Fibroblast of lung (primary cell): ENCODE results near the gene TMC5. TPM values are rescaled to one million over a fixed set of nuclear protein-coding genes. Genes with fewer than 3 reads are reported as not detected.

Experiments used
- DNase-seq, 2 donors: peaks; one replicate each; pipeline versions ENCODE4 v3.0.0 to v3.0.0-alpha.2; 2010; ENCODE audit warnings: low read depth in 2 of 2
- H2AFZ ChIP-seq: 2 replicates; pipeline ENCODE4 v1.5.1; 2012; ENCODE audit warnings: low read length, control low read depth, inconsistent platforms
- H3K27ac ChIP-seq: 2 replicates; pipeline ENCODE4 v1.5.1; 2011; ENCODE audit warnings: low read length, control low read depth; ENCODE audit not compliant: insufficient read depth
- H3K27me3 ChIP-seq: 2 replicates; pipeline ENCODE4 v1.5.1; 2011; ENCODE audit warnings: mild to moderate bottlenecking, low read length; ENCODE audit not compliant: control insufficient read depth, insufficient read depth
- H3K36me3 ChIP-seq: 2 replicates; pipeline ENCODE4 v1.5.1; 2011; ENCODE audit warnings: low read length; ENCODE audit not compliant: control insufficient read depth, insufficient read depth
- H3K4me1 ChIP-seq: 2 replicates; pipeline ENCODE4 v1.5.1; 2011; ENCODE audit warnings: low read length; ENCODE audit not compliant: control insufficient read depth, insufficient read depth; ENCODE audit errors: extremely low read depth
- H3K4me2 ChIP-seq: 2 replicates; pipeline ENCODE4 v1.5.1; 2011; ENCODE audit warnings: low read length, control low read depth; ENCODE audit not compliant: insufficient read depth; ENCODE audit errors: extremely low read depth
- H3K4me3 ChIP-seq, 4 experiments: fragments of 200-600 bp in 1 of 4; sonication (generic) in 1 of 4; replicated peaks in 1 of 4; 2 replicates each; pipeline ENCODE4 v1.5.1; 2011 to 2016; ENCODE audit warnings: low read length in 4 of 4, low read depth in 3 of 4, mild to moderate bottlenecking in 3 of 4, control low read depth in 2 of 4, inconsistent platforms in 1 of 4, mixed read lengths in 1 of 4; ENCODE audit not compliant: insufficient read depth in 1 of 4; ENCODE audit errors: control extremely low read depth in 1 of 4
- H3K79me2 ChIP-seq: 2 replicates; pipeline ENCODE4 v1.5.1; 2012; ENCODE audit warnings: mild to moderate bottlenecking, low read length, inconsistent platforms; ENCODE audit not compliant: control insufficient read depth, insufficient read depth
- H3K9ac ChIP-seq: 2 replicates; pipeline ENCODE4 v1.5.1; 2011; ENCODE audit warnings: mild to moderate bottlenecking, low read length, control low read depth; ENCODE audit not compliant: insufficient read depth
- H3K9me3 ChIP-seq: 2 replicates; pipeline ENCODE4 v1.5.1; 2012; ENCODE audit warnings: low read depth, low read length; ENCODE audit not compliant: control insufficient read depth, insufficient read depth
- H4K20me1 ChIP-seq: 2 replicates; pipeline ENCODE4 v1.5.1; 2011; ENCODE audit warnings: low read length; ENCODE audit not compliant: control insufficient read depth, insufficient read depth; ENCODE audit errors: extremely low read depth
- CTCF ChIP-seq, 2 donors: IDR thresholded peaks in 1 of 2; conservative IDR thresholded peaks in 1 of 2; 1 replicate in 1 of 2; 2 replicates in 1 of 2; pipeline ENCODE4 v1.5.1; 2011 to 2012; ENCODE audit warnings: low read length in 2 of 2, control low read depth in 1 of 2, inconsistent platforms in 1 of 2, low read depth in 1 of 2, mild to moderate bottlenecking in 1 of 2
- EZH2 ChIP-seq: IDR thresholded peaks from 2 replicates; pipeline ENCODE4 v1.5.1; 2012; ENCODE audit warnings: low read length, control low read depth, mild to moderate bottlenecking; ENCODE audit errors: missing control alignments
- polyA plus RNA-seq, 2 donors: library from polyadenylated mRNA; depleted of rRNA in 1 of 2; stranded (reverse) in 1 of 2; unstranded in 1 of 2; fragments of >200 nt; gene quantifications; 2 replicates each; pipeline ENCODE4 v1.2.1, GENCODE V29; 2011 to 2012; ENCODE audit warnings: missing spikeins in 1 of 2
- total RNA-seq: library from RNA; depleted of rRNA; stranded (reverse); fragments of >200 nt; gene quantifications from 2 replicates; pipeline ENCODE4 v1.2.1, GENCODE V29; 2014

TMC5 gene
- total and polyA plus RNA-seq, 2 donors (not counting 1 experiment from before 2014, with no cell fraction given): not detected

DNA sequence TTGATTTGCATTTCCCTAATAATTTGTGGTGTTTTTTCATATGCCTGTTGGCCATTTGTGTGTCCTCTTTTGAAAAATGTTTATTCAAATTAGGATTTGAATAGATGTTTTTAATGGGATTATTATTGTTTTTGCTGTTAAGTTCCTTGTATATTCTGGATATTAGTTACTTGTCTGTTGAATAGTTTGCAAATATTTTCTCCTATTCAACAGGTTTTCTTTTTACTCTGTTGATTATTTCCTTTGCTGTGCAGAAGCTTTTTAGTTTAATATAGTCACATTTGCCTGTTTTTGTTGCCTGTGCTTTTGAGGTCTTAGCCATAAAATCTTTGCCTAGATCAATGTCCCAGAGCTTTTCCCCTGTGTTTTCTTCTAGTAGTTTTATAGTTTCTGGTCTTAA lies 94.6 kb downstream of the TMC5 start:
- TF ChIP-seq CTCF (conservative IDR thresholded peaks at IDR 0.05 in 1 of 2, IDR thresholded peaks at IDR 0.05 in 1 of 2; ENCODE audit: low read depth in 1 of 2, low read length in 2 of 2) (no peak), EZH2 (no peak)
- Histone ChIP-seq H3K9me3 (no peaks in the 10 kb centered on the region), H4K20me1 (no peaks in the 10 kb centered on the region), H2AFZ (no peak overlapping the region), H3K9ac (no peak overlapping the region), H3K4me3 (no peak overlapping the region), H3K36me3 (no peaks in the 10 kb centered on the region), H3K27ac (no peak overlapping the region), H3K4me1 (no peaks in the 10 kb centered on the region), H3K4me2 (no peak overlapping the region), H3K79me2 (no peaks in the 10 kb centered on the region), H3K27me3 (no peaks in the 10 kb centered on the region)
- no peak for DNase-seq

GRCh38 chr16:19513377-19514053 lies 95.8 kb downstream of the TMC5 start:
- Histone ChIP-seq H3K27ac (no peak overlapping the region), H3K9me3 (no peaks in the 10 kb centered on the region), H3K4me2 (no peak overlapping the region), H3K4me3 (no peak overlapping the region), H2AFZ (no peak overlapping the region), H4K20me1 (no peaks in the 10 kb centered on the region), H3K4me1 (no peaks in the 10 kb centered on the region), H3K36me3 (no peaks in the 10 kb centered on the region), H3K79me2 (no peaks in the 10 kb centered on the region), H3K27me3 (no peaks in the 10 kb centered on the region), H3K9ac (no peak overlapping the region)
- no peak for TF ChIP-seq EZH2
- TF ChIP-seq CTCF (conservative IDR thresholded peaks at IDR 0.05 in 1 of 2, IDR thresholded peaks at IDR 0.05 in 1 of 2; ENCODE audit: low read depth in 1 of 2, low read length in 2 of 2): no peak
- DNase-seq: peak in 1 of 2 donors; percentile 66

DNA sequence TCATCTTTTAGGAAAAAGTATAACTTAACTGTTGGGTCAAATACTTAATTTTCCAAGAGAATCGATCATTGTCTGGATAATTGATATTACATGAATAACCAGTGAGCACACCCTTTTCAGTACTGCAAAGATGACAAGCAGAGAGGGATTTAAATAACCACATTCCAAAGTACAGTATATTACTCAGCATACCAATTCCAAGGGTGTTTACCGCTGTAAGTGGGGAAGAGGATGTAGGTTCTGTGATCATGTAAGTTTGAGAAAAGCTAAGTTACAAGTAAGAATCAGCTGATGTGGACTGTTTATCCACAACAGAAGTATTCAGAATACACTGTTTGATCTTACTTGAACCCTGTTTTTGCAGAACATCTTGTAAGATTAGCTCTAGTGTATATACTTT lies 98.1 kb downstream of the TMC5 start:
- no peak overlapping the region for H2AFZ ChIP-seq
- H3K27ac ChIP-seq: no peak overlapping the region
- no peak overlapping the region for H3K4me2 ChIP-seq
- no peaks in the 10 kb centered on the region for H3K4me1 ChIP-seq
- H3K36me3 ChIP-seq: no peaks in the 10 kb centered on the region
- H3K79me2 ChIP-seq: peaks cover 5% of the 10 kb centered on the region
- H3K9me3 ChIP-seq: no peaks in the 10 kb centered on the region
- H3K4me3 ChIP-seq: no peak overlapping the region
- DNase-seq: no peak
- no peak overlapping the region for H3K9ac ChIP-seq
- no peak for TF ChIP-seq CTCF (conservative IDR thresholded peaks at IDR 0.05 in 1 of 2, IDR thresholded peaks at IDR 0.05 in 1 of 2; ENCODE audit: low read depth in 1 of 2, low read length in 2 of 2)
- no peak for TF ChIP-seq EZH2
- no peaks in the 10 kb centered on the region for H3K27me3 ChIP-seq
- H4K20me1 ChIP-seq: no peaks in the 10 kb centered on the region
